A549 (cell line): ENCODE measurements around the gene TMEM108. TPM values are rescaled to one million over a fixed set of nuclear protein-coding genes. Genes with fewer than 3 reads are reported as not detected.

Experiments
- ATAC-seq, 2 experiments: fragments of 200-7000 bp in 1 of 2; fragments of >200 bp in 1 of 2; cut with Nextera tagmentation in 1 of 2; cut with Tn5 transposase in 1 of 2; 3 replicates each; pipeline versions ENCODE4 v1.8.0 to v1.9.1; 2018 to 2020; ENCODE audit warnings: mild to moderate bottlenecking in 1 of 2, moderate library complexity in 1 of 2
- CTCF ChIA-PET: fragments of 300-600 bp; sonication (Branson Sonifier 250); formaldehyde crosslinking; extraction: SDS; loops from one replicate; lab custom pipeline; 2021; ENCODE audit warnings: antibody characterized with exemption, inconsistent platforms; lab: Yijun Ruan, JAX
- POLR2A ChIA-PET: fragments of 350-600 bp; formaldehyde crosslinking; extraction: SDS; loops from one replicate; lab custom pipeline; 2021; ENCODE audit warnings: antibody characterized with exemption, inconsistent platforms; lab: Yijun Ruan, JAX
- DNase-seq, 2 experiments: peaks; one replicate each; pipeline versions ENCODE4 v3.0.0 to v3.0.0-alpha.2; 2011 to 2016; ENCODE audit warnings: low read depth in 1 of 2, low spot score in 1 of 2
- FAIRE-seq: peaks from 2 replicates; lab custom pipeline; 2011; peaks lifted over from hg19 to GRCh38; lab: Jason Lieb, UNC
- H3K27ac ChIP-seq, 2 experiments: fragments of >200 bp; sonication (Bioruptor Twin); formaldehyde crosslinking; 3 replicates each; pipeline ENCODE4 v1.5.1; 2016 to 2017
- H3K4me1 ChIP-seq: fragments of >200 bp; sonication (Bioruptor Twin); formaldehyde crosslinking; 3 replicates; pipeline ENCODE4 v1.6.1; 2016
- H3K4me2 ChIP-seq: fragments of >200 bp; sonication (Bioruptor Twin); formaldehyde crosslinking; 3 replicates; pipeline ENCODE4 v1.6.1; 2016
- H3K4me3 ChIP-seq: fragments of >200 bp; sonication (Bioruptor Twin); formaldehyde crosslinking; 3 replicates; pipeline ENCODE4 v1.5.1; 2016
- H3K9me3 ChIP-seq: fragments of >200 bp; sonication (Bioruptor Twin); formaldehyde crosslinking; 3 replicates; pipeline ENCODE4 v1.6.1; 2016
- CBX8 ChIP-seq: fragments of 200-600 bp; sonication (generic); IDR thresholded peaks from 2 replicates; pipeline ENCODE4 v1.6.1; 2016
- CHD2 ChIP-seq: fragments of 150-350 bp; IDR thresholded peaks from 2 replicates; pipeline ENCODE4 v1.6.1; 2014; ENCODE audit warnings: low read length; ENCODE audit not compliant: partially characterized antibody
- CTCF ChIP-seq: fragments of >200 bp; sonication (Bioruptor Twin); formaldehyde crosslinking; IDR thresholded peaks from 3 replicates; pipeline ENCODE4 v1.5.1; 2016
- EHMT2 ChIP-seq: fragments of 200-600 bp; sonication (generic); IDR thresholded peaks from 2 replicates; pipeline ENCODE4 v1.6.1; 2016; ENCODE audit warnings: antibody characterized with exemption, low read depth, mild to moderate bottlenecking, moderate library complexity
- EP300 ChIP-seq, 2 experiments: fragments of >200 bp; sonication (Bioruptor Twin); formaldehyde crosslinking; IDR thresholded peaks; 2 replicates in 1 of 2; 3 replicates in 1 of 2; pipeline ENCODE4 v1.6.1; 2016 to 2017
- FOXS1 ChIP-seq: fragments of 250-450 bp; sonication (Bioruptor Pico); IDR thresholded peaks from 2 replicates; pipeline ENCODE4 v1.5.0; 2020; ENCODE audit warnings: mild to moderate bottlenecking, moderate library complexity
- HDAC2 ChIP-seq: fragments of 200-600 bp; sonication (generic); IDR thresholded peaks from 2 replicates; pipeline ENCODE4 v1.6.1; 2016
- HES2 ChIP-seq: fragments of >200 bp; sonication (Bioruptor Twin); formaldehyde crosslinking; IDR thresholded peaks from 2 replicates; pipeline ENCODE4 v1.6.1; 2016
- HOXB13 ChIP-seq: fragments of 250-450 bp; sonication (Bioruptor Pico); IDR thresholded peaks from 2 replicates; pipeline ENCODE4 v1.5.0; 2020; ENCODE audit warnings: low read depth, mild to moderate bottlenecking, moderate library complexity
- JUN ChIP-seq, 2 experiments: fragments of >200 bp; sonication (Bioruptor Twin); formaldehyde crosslinking; IDR thresholded peaks; 2 replicates in 1 of 2; 3 replicates in 1 of 2; pipeline ENCODE4 v1.6.1; 2016 to 2017
- KDM1A ChIP-seq: fragments of 200-600 bp; sonication (generic); IDR thresholded peaks from 2 replicates; pipeline ENCODE4 v1.6.1; 2016; ENCODE audit warnings: low read depth, mild to moderate bottlenecking
- MAX ChIP-seq: IDR thresholded peaks from 2 replicates; pipeline ENCODE4 v1.6.1; 2012
- MYC ChIP-seq: IDR thresholded peaks from 2 replicates; pipeline ENCODE4 v1.6.1; 2012; ENCODE audit warnings: mild to moderate bottlenecking, inconsistent platforms, low read length, improper control_type of control experiment, borderline replicate concordance
- NFE2L2 ChIP-seq: fragments of 150-350 bp; conservative IDR thresholded peaks from 2 replicates; pipeline ENCODE4 v1.6.1; 2014; ENCODE audit warnings: low read length
- NR3C1 ChIP-seq: fragments of >200 bp; sonication (Bioruptor Twin); formaldehyde crosslinking; IDR thresholded peaks from 3 replicates; pipeline ENCODE4 v1.6.1; 2017
- POLR2A ChIP-seq: IDR thresholded peaks from 2 replicates; pipeline ENCODE4 v1.6.1; 2012; ENCODE audit warnings: mild to moderate bottlenecking, low read length
- RAD21 ChIP-seq, 2 experiments: fragments of >200 bp in 1 of 2; sonication (Bioruptor Twin) in 1 of 2; formaldehyde crosslinking in 1 of 2; IDR thresholded peaks in 1 of 2; conservative IDR thresholded peaks in 1 of 2; 2 replicates in 1 of 2; 3 replicates in 1 of 2; pipeline ENCODE4 v1.6.1; 2012 to 2018; ENCODE audit warnings: inconsistent platforms in 1 of 2
- REST ChIP-seq: fragments of 200-600 bp; sonication (generic); IDR thresholded peaks from 2 replicates; pipeline ENCODE4 v1.6.1; 2016; ENCODE audit warnings: antibody characterized with exemption, mild to moderate bottlenecking, moderate library complexity
- SMC3 ChIP-seq: fragments of >200 bp; sonication (Bioruptor Twin); formaldehyde crosslinking; IDR thresholded peaks from 3 replicates; pipeline ENCODE4 v1.6.1; 2018; ENCODE audit warnings: inconsistent platforms
- TP53 ChIP-seq: fragments of 250-450 bp; sonication (Bioruptor Pico); IDR thresholded peaks from 2 replicates; pipeline ENCODE4 v1.5.0; 2021; ENCODE audit warnings: mild to moderate bottlenecking, moderate library complexity
- USF2 ChIP-seq: fragments of 450-650 bp; IDR thresholded peaks from 2 replicates; pipeline ENCODE4 v1.6.1; 2014; ENCODE audit warnings: antibody characterized with exemption
- ZFP36 ChIP-seq: fragments of 450-650 bp; IDR thresholded peaks from 2 replicates; pipeline ENCODE4 v1.6.1; 2014; ENCODE audit warnings: borderline replicate concordance; ENCODE audit not compliant: partially characterized antibody
- ZNF302 ChIP-seq: fragments of 250-450 bp; sonication (Bioruptor Pico); IDR thresholded peaks from 2 replicates; pipeline ENCODE4 v1.9.0; 2021; ENCODE audit warnings: inconsistent platforms, mild to moderate bottlenecking, moderate library complexity
- WGBS: methylation state at CpG from one replicate; pipeline ENCODE4 v1.1.6; 2017; ENCODE audit errors: missing lambda C conversion rate; 5-methylcytosine and 5-hydroxymethylcytosine counted together
- polyA plus RNA-seq, 4 experiments: library from polyadenylated mRNA; depleted of rRNA in 3 of 4; stranded (reverse); fragments of >200 nt; fragmentation: RNase III in 1 of 4; extraction: RNeasy Plus Mini Kit Qiagen cat#74134 plus additional on column Dnase treatment in 1 of 4; gene quantifications; 2 replicates in 3 of 4; 3 replicates in 1 of 4; pipeline ENCODE4 v1.2.3, GENCODE V29; 2011 to 2017

TMEM108 gene
- polyA plus RNA-seq, 2 of the 4 experiments (the other 2 are of a cell fraction): not detected

- Histone ChIP-seq H3K4me2 (no peak overlapping the region), H3K4me1 (no peaks in the 10 kb centered on the region), H3K4me3 (no peak overlapping the region), H3K9me3 (no peaks in the 10 kb centered on the region), H3K27ac (no peak overlapping the region)
- no peak for FAIRE-seq
- TF ChIP-seq CTCF: no peak
- no peak for TF ChIP-seq NFE2L2
- no peak for TF ChIP-seq ZFP36
- no peak for TF ChIP-seq FOXS1 (CRISPR knock-in tag)
- TF ChIP-seq ZNF302: no peak
- TF ChIP-seq HOXB13 (CRISPR knock-in tag): no peak
- TF ChIP-seq SMC3: no peak
- TF ChIP-seq HDAC2: no peak
- no peak for TF ChIP-seq MYC
- 54% methylated on average over 3 of the region's 3 CpGs for WGBS
- CTCF ChIA-PET: no interaction called here
- POLR2A ChIA-PET: no interaction called here
- ATAC-seq: no peak
- no peak for DNase-seq
Measured at GRCh38 chr3:133301194-133301593, 263.0 kb downstream of the TMEM108 start.

- Histone ChIP-seq H3K4me3 (no peak overlapping the region), H3K4me2 (no peak overlapping the region), H3K9me3 (no peaks in the 10 kb centered on the region), H3K27ac (no peak overlapping the region), H3K4me1 (no peaks in the 10 kb centered on the region)
- FAIRE-seq (no peak), DNase-seq (no peak)
- POLR2A ChIA-PET: no interaction called here
- CTCF ChIA-PET: no interaction called here
- TF ChIP-seq CBX8 (no peak), ZNF302 (no peak), USF2 (no peak), TP53 (CRISPR knock-in tag) (no peak), NFE2L2 (no peak), MYC (no peak), FOXS1 (CRISPR knock-in tag) (no peak), EP300 (IDR thresholded peaks at IDR 0.05) (no peak), MAX (no peak), NR3C1 (no peak), RAD21 (conservative IDR thresholded peaks at IDR 0.05 in 1 of 2, IDR thresholded peaks at IDR 0.05 in 1 of 2) (no peak), REST (no peak), JUN (IDR thresholded peaks at IDR 0.05) (no peak)
- TF ChIP-seq, all 56 proteins: peak for 0
- no peak for ATAC-seq
Measured at GRCh38 chr3:133301731-133302130, 263.5 kb downstream of the TMEM108 start.

- DNase-seq: no peak
- ChIA-PET POLR2A (no interaction called here), CTCF (no interaction called here)
- Histone ChIP-seq H3K27ac (no peak overlapping the region), H3K4me1 (no peaks in the 10 kb centered on the region), H3K4me2 (no peak overlapping the region), H3K9me3 (no peaks in the 10 kb centered on the region)
- no peak for FAIRE-seq
- 4% methylated on average over 1 of the region's 1 CpG for WGBS
- TF ChIP-seq FOXS1 (CRISPR knock-in tag) (no peak), HES2 (no peak), ZNF302 (no peak), POLR2A (no peak), CHD2 (no peak), KDM1A (no peak), RAD21 (conservative IDR thresholded peaks at IDR 0.05 in 1 of 2, IDR thresholded peaks at IDR 0.05 in 1 of 2) (no peak), EHMT2 (no peak)
- TF ChIP-seq, all 56 proteins: peak for 0
- ATAC-seq: no peak
- no peak overlapping the region for H3K4me3 ChIP-seq
Measured at GRCh38 chr3:133303430-133303829, 265.2 kb downstream of the TMEM108 start.
